ENCODE data around the gene STPG2.

GRCh38 chr4:97998203-97998602, 145.1 kb downstream of the STPG2 start:
- TF ChIP-seq EZH2 (IDR thresholded peaks at IDR 0.05; ENCODE audit: borderline replicate concordance, low read length): no peak
- no peak for TF ChIP-seq CTCF (conservative IDR thresholded peaks at IDR 0.05 in 1 of 2, IDR thresholded peaks at IDR 0.05 in 1 of 2; ENCODE audit: extremely low read depth in 1 of 2, insufficient read depth in 1 of 2, low read depth in 1 of 2, low read length in 2 of 2)
